H9 (cell line): ENCODE data around the gene PMF1. TPM values are rescaled to one million over a fixed set of nuclear protein-coding genes. Genes with fewer than 3 reads are reported as not detected.

Source experiments
- DNase-seq: peaks from one replicate; pipeline ENCODE4 v3.0.0-alpha.2; 2017
- H2AFZ ChIP-seq: one replicate; pipeline ENCODE4 v1.6.1; 2013; ENCODE audit warnings: mild to moderate bottlenecking, low read length, control low read depth, moderate library complexity
- H2AK5ac ChIP-seq: 2 replicates; pipeline ENCODE4 v1.6.1; 2013; ENCODE audit warnings: low read length, control low read depth, mixed read lengths; ENCODE audit not compliant: insufficient read length
- H2BK120ac ChIP-seq: one replicate; pipeline ENCODE4 v1.6.1; 2013; ENCODE audit warnings: low read depth, mild to moderate bottlenecking, low read length, control low read depth, inconsistent platforms; ENCODE audit not compliant: poor library complexity, severe bottlenecking
- H2BK12ac ChIP-seq: 2 replicates; pipeline ENCODE4 v1.6.1; 2013; ENCODE audit warnings: low read length, control low read depth, mixed read lengths, low read depth; ENCODE audit not compliant: insufficient read length
- H2BK15ac ChIP-seq: 2 replicates; pipeline ENCODE4 v1.6.1; 2013; ENCODE audit warnings: low read depth, low read length, control low read depth
- H2BK20ac ChIP-seq: one replicate; pipeline ENCODE4 v1.6.1; 2013; ENCODE audit warnings: low read depth, mild to moderate bottlenecking, low read length, control low read depth, inconsistent platforms; ENCODE audit not compliant: poor library complexity, severe bottlenecking
- H2BK5ac ChIP-seq: 2 replicates; pipeline ENCODE4 v1.6.1; 2013; ENCODE audit warnings: low read length, control low read depth, mixed read lengths; ENCODE audit not compliant: insufficient read length
- H3K14ac ChIP-seq: 2 replicates; pipeline ENCODE4 v1.6.1; 2013; ENCODE audit warnings: low read length, control low read depth; ENCODE audit not compliant: insufficient read depth
- H3K18ac ChIP-seq: 2 replicates; pipeline ENCODE4 v1.6.1; 2013; ENCODE audit warnings: low read depth, mild to moderate bottlenecking, mixed read lengths, low read length, control low read depth; ENCODE audit not compliant: insufficient read length
- H3K23ac ChIP-seq: 2 replicates; pipeline ENCODE4 v1.6.1; 2013; ENCODE audit warnings: low read length, control low read depth, mixed read lengths, low read depth; ENCODE audit not compliant: insufficient read length
- H3K23me2 ChIP-seq: 2 replicates; pipeline ENCODE4 v1.6.1; 2013; ENCODE audit warnings: low read depth, mild to moderate bottlenecking, mixed read lengths, low read length, control low read depth; ENCODE audit not compliant: insufficient read length, poor library complexity, severe bottlenecking
- H3K27ac ChIP-seq: 2 replicates; pipeline ENCODE4 v1.5.1; 2013; ENCODE audit warnings: low read length, control low read depth, mixed read lengths, low read depth; ENCODE audit not compliant: insufficient read length
- H3K27me3 ChIP-seq: 2 replicates; pipeline ENCODE4 v1.6.1; 2013; ENCODE audit warnings: low read length, control low read depth, inconsistent platforms; ENCODE audit not compliant: insufficient read depth
- H3K4ac ChIP-seq: 2 replicates; pipeline ENCODE4 v1.6.1; 2013; ENCODE audit warnings: low read depth, mild to moderate bottlenecking, control low read depth, inconsistent platforms, low read length, moderate library complexity
- H3K4me1 ChIP-seq: 2 replicates; pipeline ENCODE4 v1.6.1; 2013; ENCODE audit warnings: low read length, control low read depth, inconsistent platforms; ENCODE audit not compliant: insufficient read depth
- H3K4me2 ChIP-seq: 2 replicates; pipeline ENCODE4 v1.6.1; 2013; ENCODE audit warnings: low read length, control low read depth, mixed read lengths; ENCODE audit not compliant: insufficient read length, insufficient read depth
- H3K56ac ChIP-seq: 2 replicates; pipeline ENCODE4 v1.6.1; 2013; ENCODE audit warnings: low read depth, mild to moderate bottlenecking, mixed read lengths, low read length, control low read depth; ENCODE audit not compliant: insufficient read length
- H3K79me1 ChIP-seq: 2 replicates; pipeline ENCODE4 v1.6.1; 2013; ENCODE audit warnings: low read depth, mild to moderate bottlenecking, moderate library complexity, low read length, control low read depth, inconsistent platforms; ENCODE audit not compliant: insufficient read depth, poor library complexity, severe bottlenecking
- H3K79me2 ChIP-seq: 2 replicates; pipeline ENCODE4 v1.6.1; 2013; ENCODE audit warnings: low read length, control low read depth, inconsistent platforms; ENCODE audit not compliant: insufficient read depth
- H3K9ac ChIP-seq: 2 replicates; pipeline ENCODE4 v1.6.1; 2013; ENCODE audit warnings: low read length, control low read depth, mixed read lengths; ENCODE audit not compliant: insufficient read length; ENCODE audit errors: extremely low read depth
- H3K9me3 ChIP-seq: one replicate; pipeline ENCODE4 v1.6.1; 2013; ENCODE audit warnings: low read depth, low read length, inconsistent platforms; ENCODE audit not compliant: control insufficient read depth
- H3T11ph ChIP-seq: one replicate; pipeline ENCODE4 v1.6.1; 2013; ENCODE audit warnings: mild to moderate bottlenecking, low read length, control low read depth, inconsistent platforms
- H4K20me1 ChIP-seq: one replicate; pipeline ENCODE4 v1.6.1; 2013; ENCODE audit not compliant: control insufficient read depth, insufficient read length, insufficient read depth
- H4K5ac ChIP-seq: 2 replicates; pipeline ENCODE4 v1.6.1; 2013; ENCODE audit warnings: low read depth, mild to moderate bottlenecking, mixed read lengths, low read length, control low read depth; ENCODE audit not compliant: insufficient read length
- H4K8ac ChIP-seq: replicated peaks from 2 replicates; pipeline ENCODE4 v1.6.1; 2013; ENCODE audit warnings: low read length, control low read depth, mixed read lengths, low read depth; ENCODE audit not compliant: insufficient read length
- H4K91ac ChIP-seq: 2 replicates; pipeline ENCODE4 v1.6.1; 2013; ENCODE audit warnings: low read depth, mild to moderate bottlenecking, moderate library complexity, mixed read lengths, low read length, control low read depth; ENCODE audit not compliant: insufficient read length
- H3K27ac Mint-ChIP-seq, 3 experiments: 2 replicates in 2 of 3; 3 replicates in 1 of 3; pipeline ENCODE4 v1.8.0; 2020 to 2021; ENCODE audit warnings: mixed read lengths in 3 of 3, mild to moderate bottlenecking in 1 of 3, moderate library complexity in 1 of 3
- H3K27me3 Mint-ChIP-seq: 2 replicates; pipeline ENCODE4 v1.8.0; 2021; ENCODE audit warnings: low read depth, mild to moderate bottlenecking, moderate library complexity, mixed read lengths
- H3K36me3 Mint-ChIP-seq, 3 experiments: 2 replicates in 2 of 3; 3 replicates in 1 of 3; pipeline ENCODE4 v1.8.0; 2020 to 2021; ENCODE audit warnings: low read depth in 3 of 3, mixed read lengths in 3 of 3; ENCODE audit not compliant: insufficient read depth in 1 of 3
- H3K4me1 Mint-ChIP-seq, 2 experiments: 2 replicates each; pipeline ENCODE4 v1.8.0; 2020; ENCODE audit warnings: mixed read lengths in 2 of 2
- H3K4me3 Mint-ChIP-seq, 2 experiments: 2 replicates in 1 of 2; 3 replicates in 1 of 2; pipeline ENCODE4 v1.8.0; 2020 to 2021; ENCODE audit warnings: mild to moderate bottlenecking in 2 of 2, mixed read lengths in 2 of 2, moderate library complexity in 1 of 2
- H3K9me3 Mint-ChIP-seq, 2 experiments: 2 replicates in 1 of 2; 3 replicates in 1 of 2; pipeline ENCODE4 v1.8.0; 2020; ENCODE audit warnings: mild to moderate bottlenecking in 2 of 2, mixed read lengths in 2 of 2, moderate library complexity in 1 of 2
- WGBS: extraction: QIAGEN DNeasy Blood & Tissue Kit; methylation state at CpG from one replicate; pipeline ENCODE4 v1.1.7; 2013; ENCODE audit warnings: missing lambda C conversion rate, low lambda C conversion rate, mixed read lengths; ENCODE audit not compliant: insufficient read length; ENCODE audit errors: extremely low coverage; 5-methylcytosine and 5-hydroxymethylcytosine counted together
- total RNA-seq: library from RNA; stranded (reverse); gene quantifications from 2 replicates; pipeline ENCODE4 v1.2.1, GENCODE V29; 2021
- TF ChIP-seq, protein P1 (sequence below): fragments of 200-600 bp; sonication (generic); conservative IDR thresholded peaks from 3 replicates; pipeline ENCODE4 v1.8.0; 2021; ENCODE audit warnings: antibody characterized with exemption, mild to moderate bottlenecking

PMF1 gene
- total RNA-seq, 1 experiment from 2014 or later = 136 TPM

DNA sequence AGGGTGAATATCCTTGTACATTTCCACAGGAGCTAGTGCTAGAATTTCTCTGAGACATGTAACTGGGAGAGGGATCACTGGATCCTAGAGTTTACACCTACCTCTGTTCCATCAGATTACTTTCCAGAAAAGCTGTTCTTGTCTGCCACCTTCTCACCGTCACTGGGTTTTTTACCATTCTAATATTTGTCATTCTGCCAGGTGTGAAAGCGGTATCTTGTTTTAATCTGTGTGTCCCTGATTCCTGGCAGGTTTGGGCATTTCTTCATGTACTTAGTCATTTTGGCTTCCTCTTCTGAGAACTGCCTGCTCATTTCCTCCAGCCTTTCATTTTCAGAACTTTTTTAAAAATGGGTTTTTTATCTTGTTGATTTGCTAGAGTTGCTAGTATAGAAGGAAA is 5.1 kb downstream of the PMF1 start:
- no peak overlapping the region for H4K8ac ChIP-seq
- H3K18ac ChIP-seq = no peak overlapping the region

More for the DNA sequence above, 5.1 kb downstream of the PMF1 start:
- H3K23me2 ChIP-seq = peaks cover 4% of the 10 kb centered on the region
- no peak overlapping the region for H2AFZ ChIP-seq
- no peaks in the 10 kb centered on the region for H3K27me3 ChIP-seq
- no peak overlapping the region for H3K4ac ChIP-seq
- H3K79me2 ChIP-seq = no peaks in the 10 kb centered on the region
- no peak overlapping the region for H3K4me2 ChIP-seq
- H3K27ac Mint-ChIP-seq = peak overlapping the region in 1 of 3 experiments; percentile 24; a peak in 1 of 7 replicates
- no CpG with 5 or more reads among the region's 2 CpGs for WGBS
- no peak overlapping the region for H2BK12ac ChIP-seq
- no peak overlapping the region for H3K4me3 Mint-ChIP-seq
- no peak overlapping the region for H2BK20ac ChIP-seq
- H3K4me1 Mint-ChIP-seq = peaks cover 5 to 8% of the 10 kb centered on the region in 2 experiments
- no peak overlapping the region for H3K27ac ChIP-seq
- H3K14ac ChIP-seq = no peak overlapping the region
- no peak overlapping the region for H3K56ac ChIP-seq
- H2BK120ac ChIP-seq = no peak overlapping the region
- H4K91ac ChIP-seq = no peak overlapping the region
- no peak overlapping the region for H2BK15ac ChIP-seq
- H3T11ph ChIP-seq = no peak overlapping the region
- no peak overlapping the region for H2BK5ac ChIP-seq
- H2AK5ac ChIP-seq = no peak overlapping the region
- no peaks in the 10 kb centered on the region for H3K79me1 ChIP-seq
- DNase-seq = no peak
- H4K20me1 ChIP-seq = peaks cover 2% of the 10 kb centered on the region
- TF ChIP-seq, protein P1, sequence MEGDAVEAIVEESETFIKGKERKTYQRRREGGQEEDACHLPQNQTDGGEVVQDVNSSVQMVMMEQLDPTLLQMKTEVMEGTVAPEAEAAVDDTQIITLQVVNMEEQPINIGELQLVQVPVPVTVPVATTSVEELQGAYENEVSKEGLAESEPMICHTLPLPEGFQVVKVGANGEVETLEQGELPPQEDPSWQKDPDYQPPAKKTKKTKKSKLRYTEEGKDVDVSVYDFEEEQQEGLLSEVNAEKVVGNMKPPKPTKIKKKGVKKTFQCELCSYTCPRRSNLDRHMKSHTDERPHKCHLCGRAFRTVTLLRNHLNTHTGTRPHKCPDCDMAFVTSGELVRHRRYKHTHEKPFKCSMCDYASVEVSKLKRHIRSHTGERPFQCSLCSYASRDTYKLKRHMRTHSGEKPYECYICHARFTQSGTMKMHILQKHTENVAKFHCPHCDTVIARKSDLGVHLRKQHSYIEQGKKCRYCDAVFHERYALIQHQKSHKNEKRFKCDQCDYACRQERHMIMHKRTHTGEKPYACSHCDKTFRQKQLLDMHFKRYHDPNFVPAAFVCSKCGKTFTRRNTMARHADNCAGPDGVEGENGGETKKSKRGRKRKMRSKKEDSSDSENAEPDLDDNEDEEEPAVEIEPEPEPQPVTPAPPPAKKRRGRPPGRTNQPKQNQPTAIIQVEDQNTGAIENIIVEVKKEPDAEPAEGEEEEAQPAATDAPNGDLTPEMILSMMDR = no peak
- H3K9ac ChIP-seq = no peak overlapping the region
- peaks cover 23 to 65% (median 59%) of the 10 kb centered on the region in 3 experiments for H3K36me3 Mint-ChIP-seq
- H4K5ac ChIP-seq = no peak overlapping the region
- no peaks in the 10 kb centered on the region for H3K27me3 Mint-ChIP-seq
- H3K9me3 Mint-ChIP-seq = no peaks in the 10 kb centered on the region; a peak in 1 of 5 replicates
- no peaks in the 10 kb centered on the region for H3K9me3 ChIP-seq
- no peaks in the 10 kb centered on the region for H3K4me1 ChIP-seq
- H3K23ac ChIP-seq = no peak overlapping the region
